OCI-LY1 (cell line): ENCODE measurements around the gene LRP2.

ENCODE experiments used
- EZH2 ChIP-seq: fragments of 200-600 bp; sonication (generic), shearing (Covaris generic); IDR thresholded peaks from 2 replicates; pipeline ENCODE4 v1.8.0; 2017; ENCODE audit warnings: borderline replicate concordance, mixed run types, mild to moderate bottlenecking, antibody characterized with exemption, low read length, moderate library complexity, mixed read lengths
- TF ChIP-seq, protein P1 (sequence below): fragments of 200-600 bp; sonication (generic), shearing (Covaris generic); IDR thresholded peaks from 2 replicates; pipeline ENCODE4 v1.5.1; 2017; ENCODE audit warnings: mild to moderate bottlenecking, antibody characterized with exemption, low read length, moderate library complexity, mixed read lengths

DNA sequence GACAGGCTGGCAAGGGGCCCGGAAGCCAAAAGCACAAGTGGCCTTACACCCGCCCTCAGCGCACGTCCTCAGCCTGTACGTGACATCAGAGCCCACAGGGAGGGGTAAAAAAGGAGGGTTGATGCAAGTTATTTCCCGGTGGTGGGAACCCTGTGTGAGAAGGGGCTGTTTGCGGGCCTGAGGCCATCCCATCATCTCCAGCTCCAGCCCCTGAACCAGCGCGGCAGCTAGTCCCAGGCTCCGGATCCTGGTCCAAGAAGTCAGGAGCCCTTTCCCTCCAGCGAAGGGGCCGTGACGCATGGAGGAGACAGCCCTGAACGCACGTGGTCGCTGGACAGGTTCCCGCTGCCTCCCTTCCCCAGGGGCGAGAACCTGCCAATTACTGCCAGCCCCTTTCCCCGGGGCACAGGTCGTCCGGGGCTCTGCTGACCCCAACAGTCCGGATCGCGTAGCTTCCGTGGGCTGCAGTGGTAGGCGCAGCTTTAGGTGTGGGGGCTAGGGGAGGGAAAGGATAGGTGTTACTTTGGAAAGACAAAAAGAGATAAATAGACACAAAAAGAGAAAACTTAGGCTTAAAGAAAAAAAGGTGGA, 1.3 kb upstream of the LRP2 start:
- TF ChIP-seq, protein P1, sequence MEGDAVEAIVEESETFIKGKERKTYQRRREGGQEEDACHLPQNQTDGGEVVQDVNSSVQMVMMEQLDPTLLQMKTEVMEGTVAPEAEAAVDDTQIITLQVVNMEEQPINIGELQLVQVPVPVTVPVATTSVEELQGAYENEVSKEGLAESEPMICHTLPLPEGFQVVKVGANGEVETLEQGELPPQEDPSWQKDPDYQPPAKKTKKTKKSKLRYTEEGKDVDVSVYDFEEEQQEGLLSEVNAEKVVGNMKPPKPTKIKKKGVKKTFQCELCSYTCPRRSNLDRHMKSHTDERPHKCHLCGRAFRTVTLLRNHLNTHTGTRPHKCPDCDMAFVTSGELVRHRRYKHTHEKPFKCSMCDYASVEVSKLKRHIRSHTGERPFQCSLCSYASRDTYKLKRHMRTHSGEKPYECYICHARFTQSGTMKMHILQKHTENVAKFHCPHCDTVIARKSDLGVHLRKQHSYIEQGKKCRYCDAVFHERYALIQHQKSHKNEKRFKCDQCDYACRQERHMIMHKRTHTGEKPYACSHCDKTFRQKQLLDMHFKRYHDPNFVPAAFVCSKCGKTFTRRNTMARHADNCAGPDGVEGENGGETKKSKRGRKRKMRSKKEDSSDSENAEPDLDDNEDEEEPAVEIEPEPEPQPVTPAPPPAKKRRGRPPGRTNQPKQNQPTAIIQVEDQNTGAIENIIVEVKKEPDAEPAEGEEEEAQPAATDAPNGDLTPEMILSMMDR = no peak
- TF ChIP-seq EZH2 = no peak
